Body of pancreas (tissue), 4 donors: ENCODE measurements around the gene SPTB. TPM values are rescaled to one million over a fixed set of nuclear protein-coding genes. Genes with fewer than 3 reads are reported as not detected.

ENCODE experiments used
- ATAC-seq: fragments of 150-250 bp; one replicate; pipeline ENCODE4 v1.9.1; 2016
- DNase-seq, 4 donors: peaks; one replicate each; pipeline ENCODE4 v3.0.0-alpha.2; 2019
- H3K27ac ChIP-seq, 4 donors: fragments of 200-600 bp; sonication (generic); 1 replicate in 3 of 4; 2 replicates in 1 of 4; pipeline versions ENCODE4 v1.5.1 to v1.6.1; 2016 to 2019; ENCODE audit warnings: mild to moderate bottlenecking in 1 of 4, mixed read lengths in 1 of 4, moderate library complexity in 1 of 4
- H3K27me3 ChIP-seq, 2 donors: fragments of 200-600 bp; sonication (generic); one replicate each; pipeline ENCODE4 v1.6.0; 2016; ENCODE audit warnings: mild to moderate bottlenecking in 1 of 2
- H3K36me3 ChIP-seq, 2 donors: fragments of 200-600 bp; sonication (generic); replicated peaks in 1 of 2; 2 replicates each; pipeline ENCODE4 v1.5.1; 2016; ENCODE audit warnings: low read depth in 2 of 2; ENCODE audit not compliant: insufficient read depth in 1 of 2
- H3K4me1 ChIP-seq: fragments of 200-600 bp; sonication (generic); one replicate; pipeline ENCODE4 v1.6.0; 2016
- H3K4me3 ChIP-seq, 2 donors: fragments of 200-600 bp; sonication (generic); 1 replicate in 1 of 2; 2 replicates in 1 of 2; pipeline ENCODE4 v1.5.1; 2016 to 2019
- H3K9me3 ChIP-seq, 3 donors: fragments of 200-600 bp; sonication (generic); 1 replicate in 2 of 3; 2 replicates in 1 of 3; pipeline ENCODE4 v1.5.1; 2016
- POLR2A ChIP-seq, 3 donors: fragments of 450-650 bp; IDR thresholded peaks; one replicate each; pipeline ENCODE4 v1.6.1; 2016; ENCODE audit warnings: antibody characterized with exemption in 3 of 3, mild to moderate bottlenecking in 2 of 3
- WGBS, 2 donors: methylation state at CpG; one replicate each; pipeline ENCODE4 v1.1.5; 2017; 5-methylcytosine and 5-hydroxymethylcytosine counted together
- intact Hi-C: fragments of 100-400 bp; cut with DNase I; formaldehyde crosslinking; loops from one replicate; pipeline ENCODE4 v1.15.1; 2023
- total RNA-seq, 2 donors: library from RNA; depleted of rRNA; stranded (reverse); fragments of >200 nt; gene quantifications; one replicate each; pipeline ENCODE4 v1.1.0, GENCODE V29; 2016
- TF ChIP-seq, protein P1 (sequence below), 7 experiments: fragments of 450-650 bp in 4 of 7; fragments of 200-600 bp in 3 of 7; sonication (generic) in 3 of 7; IDR thresholded peaks; one replicate each; pipeline ENCODE4 v1.5.1; 2016 to 2019; ENCODE audit warnings: antibody characterized with exemption in 7 of 7

The SPTB gene
- total RNA-seq, 2 donors from 2014 or later: 3.4 to 8.6 TPM

DNA sequence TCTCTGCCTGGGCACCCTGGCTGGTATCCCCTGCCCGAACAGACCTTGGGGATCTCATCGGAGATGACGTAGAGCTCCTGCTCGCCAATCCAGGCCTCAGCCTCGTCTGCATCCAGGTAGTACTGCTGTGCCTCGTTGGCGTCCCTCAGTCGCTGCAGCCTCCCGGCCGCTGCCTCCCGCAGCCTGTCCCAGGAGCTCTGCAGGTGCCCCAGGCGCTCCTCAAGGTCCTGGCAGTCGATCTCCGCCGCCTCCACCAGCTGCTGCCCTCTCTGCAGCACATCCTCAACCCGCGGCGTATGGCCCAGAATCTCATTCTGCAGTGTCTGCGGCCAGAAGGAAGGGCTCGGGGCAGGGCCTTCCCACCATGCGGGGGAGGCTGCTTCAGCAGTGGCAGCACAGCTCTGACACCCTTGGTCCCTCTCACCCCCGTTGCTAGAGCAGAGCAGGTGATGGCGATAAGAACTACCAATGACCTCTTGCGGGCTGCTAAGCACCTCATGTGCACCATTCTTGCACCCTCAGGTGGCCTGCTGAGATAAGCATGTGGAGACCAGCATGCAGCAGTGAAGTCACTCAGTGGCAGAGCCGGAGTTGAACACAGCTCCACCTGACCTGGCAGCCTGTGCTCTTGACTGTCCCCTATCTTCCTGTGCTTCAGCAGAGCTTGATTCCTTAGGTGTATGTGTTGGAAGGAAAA lies 104.5 kb downstream of the SPTB start:
- WGBS, 2 donors: 92 to 93% methylated on average over 9 to 25 of the region's 25 CpGs
- H3K9me3 ChIP-seq: no peaks in the 10 kb centered on the region
- H3K4me3 ChIP-seq: no peak overlapping the region
- DNase-seq (no peak), ATAC-seq (no peak)
- TF ChIP-seq POLR2A (IDR thresholded peaks at IDR 0.05): no peak
- TF ChIP-seq, protein P1, sequence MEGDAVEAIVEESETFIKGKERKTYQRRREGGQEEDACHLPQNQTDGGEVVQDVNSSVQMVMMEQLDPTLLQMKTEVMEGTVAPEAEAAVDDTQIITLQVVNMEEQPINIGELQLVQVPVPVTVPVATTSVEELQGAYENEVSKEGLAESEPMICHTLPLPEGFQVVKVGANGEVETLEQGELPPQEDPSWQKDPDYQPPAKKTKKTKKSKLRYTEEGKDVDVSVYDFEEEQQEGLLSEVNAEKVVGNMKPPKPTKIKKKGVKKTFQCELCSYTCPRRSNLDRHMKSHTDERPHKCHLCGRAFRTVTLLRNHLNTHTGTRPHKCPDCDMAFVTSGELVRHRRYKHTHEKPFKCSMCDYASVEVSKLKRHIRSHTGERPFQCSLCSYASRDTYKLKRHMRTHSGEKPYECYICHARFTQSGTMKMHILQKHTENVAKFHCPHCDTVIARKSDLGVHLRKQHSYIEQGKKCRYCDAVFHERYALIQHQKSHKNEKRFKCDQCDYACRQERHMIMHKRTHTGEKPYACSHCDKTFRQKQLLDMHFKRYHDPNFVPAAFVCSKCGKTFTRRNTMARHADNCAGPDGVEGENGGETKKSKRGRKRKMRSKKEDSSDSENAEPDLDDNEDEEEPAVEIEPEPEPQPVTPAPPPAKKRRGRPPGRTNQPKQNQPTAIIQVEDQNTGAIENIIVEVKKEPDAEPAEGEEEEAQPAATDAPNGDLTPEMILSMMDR (IDR thresholded peaks at IDR 0.05): no peak
- no peak overlapping the region for H3K27ac ChIP-seq
- H3K27me3 ChIP-seq: no peaks in the 10 kb centered on the region
- intact Hi-C loops: no loop called here
- H3K36me3 ChIP-seq: no peaks in the 10 kb centered on the region
- peaks cover 13% of the 10 kb centered on the region for H3K4me1 ChIP-seq

DNA sequence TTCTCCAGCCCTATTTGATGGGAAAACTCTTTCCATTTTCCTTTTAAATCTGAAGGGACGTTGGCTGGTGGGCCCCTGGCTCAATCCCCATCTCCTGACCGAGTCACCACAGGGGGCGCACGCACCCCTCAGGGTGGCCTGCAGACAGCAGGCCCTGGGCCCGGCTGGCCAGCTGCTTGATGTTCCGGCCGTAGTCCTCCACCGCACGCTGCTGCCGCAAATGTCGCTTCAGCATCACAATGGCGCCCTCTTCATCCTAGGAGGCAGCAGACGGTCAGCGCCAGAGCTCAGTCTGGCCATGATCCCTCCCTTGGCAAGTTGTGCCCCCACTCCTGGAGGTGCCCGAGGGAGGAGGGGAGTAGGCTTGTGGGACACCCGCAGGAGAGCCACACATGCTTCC lies 105.4 kb downstream of the SPTB start:
- WGBS, 2 donors: 93 to 94% methylated on average over 16 of the region's 16 CpGs
- no peaks in the 10 kb centered on the region for H3K9me3 ChIP-seq
- ATAC-seq (no peak), DNase-seq (no peak)
- peaks cover 9% of the 10 kb centered on the region for H3K4me1 ChIP-seq
- TF ChIP-seq, protein P1 (IDR thresholded peaks at IDR 0.05): no peak
- no peak for TF ChIP-seq POLR2A (IDR thresholded peaks at IDR 0.05)
- no peak overlapping the region for H3K4me3 ChIP-seq
- H3K36me3 ChIP-seq: no peaks in the 10 kb centered on the region
- no peaks in the 10 kb centered on the region for H3K27me3 ChIP-seq
- intact Hi-C loops: no loop called here
- no peak overlapping the region for H3K27ac ChIP-seq

DNA sequence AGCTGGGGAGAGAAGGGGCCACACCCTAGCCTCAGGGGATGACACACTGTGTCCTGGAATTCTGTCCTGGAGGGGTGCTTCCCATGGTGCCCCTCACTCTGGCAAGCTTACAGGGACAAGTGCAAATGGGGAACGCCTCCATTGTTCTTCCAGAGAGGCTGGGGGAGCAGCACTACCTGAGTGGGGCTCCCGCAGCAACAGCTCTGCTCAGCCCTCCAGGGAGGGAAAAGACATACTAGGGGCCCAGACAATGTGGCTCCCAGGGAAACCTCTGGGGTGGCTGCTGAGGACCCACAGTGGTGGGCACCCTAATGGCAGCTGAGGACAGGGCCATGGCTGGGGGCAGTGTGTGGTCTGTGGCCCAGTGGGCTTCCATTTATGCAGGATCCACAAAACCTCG lies 106.1 kb downstream of the SPTB start:
- DNase-seq: no peak

DNA sequence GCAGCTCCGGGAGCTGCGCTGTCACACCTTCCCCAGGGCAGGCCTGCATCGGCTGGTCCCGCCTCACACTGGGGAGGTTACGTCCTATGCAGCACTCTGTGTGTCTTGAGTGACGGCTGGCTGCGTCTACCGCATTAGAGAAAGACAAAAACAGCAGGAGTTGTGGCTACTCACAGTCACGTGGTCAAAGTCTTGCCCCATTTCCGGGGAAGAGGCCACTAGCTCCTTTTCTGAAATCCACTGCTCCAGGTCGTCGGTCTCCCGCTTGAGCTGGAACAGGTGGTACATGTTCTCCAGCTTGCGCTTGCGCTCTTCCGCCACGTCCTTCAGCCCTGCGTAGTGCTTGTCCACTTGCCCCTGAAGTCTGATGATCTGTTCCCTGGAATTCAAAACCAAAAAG lies 106.7 kb downstream of the SPTB start:
- Histone ChIP-seq H3K9me3 (no peaks in the 10 kb centered on the region), H3K36me3 (no peaks in the 10 kb centered on the region), H3K4me1 (peaks cover 3% of the 10 kb centered on the region), H3K27ac (no peak overlapping the region), H3K27me3 (no peaks in the 10 kb centered on the region), H3K4me3 (no peak overlapping the region)
- intact Hi-C loops: no loop called here
- DNase-seq (no peak), ATAC-seq (no peak)
- WGBS, 2 donors: 89 to 96% methylated on average over 18 of the region's 18 CpGs
- TF ChIP-seq POLR2A (IDR thresholded peaks at IDR 0.05): no peak
- TF ChIP-seq, protein P1 (IDR thresholded peaks at IDR 0.05): no peak

More for the DNA sequence above, 106.1 kb downstream of the SPTB start:
- Histone ChIP-seq H3K9me3 (no peaks in the 10 kb centered on the region), H3K4me3 (no peak overlapping the region), H3K36me3 (no peaks in the 10 kb centered on the region), H3K27ac (no peak overlapping the region), H3K4me1 (peaks cover 8% of the 10 kb centered on the region), H3K27me3 (no peaks in the 10 kb centered on the region)
- WGBS, 2 donors: 91 to 100% methylated on average over 1 to 3 of the region's 3 CpGs
- TF ChIP-seq, protein P1 (IDR thresholded peaks at IDR 0.05): no peak
- no peak for TF ChIP-seq POLR2A (IDR thresholded peaks at IDR 0.05)
- ATAC-seq: no peak
- intact Hi-C loops: no loop called here

DNA sequence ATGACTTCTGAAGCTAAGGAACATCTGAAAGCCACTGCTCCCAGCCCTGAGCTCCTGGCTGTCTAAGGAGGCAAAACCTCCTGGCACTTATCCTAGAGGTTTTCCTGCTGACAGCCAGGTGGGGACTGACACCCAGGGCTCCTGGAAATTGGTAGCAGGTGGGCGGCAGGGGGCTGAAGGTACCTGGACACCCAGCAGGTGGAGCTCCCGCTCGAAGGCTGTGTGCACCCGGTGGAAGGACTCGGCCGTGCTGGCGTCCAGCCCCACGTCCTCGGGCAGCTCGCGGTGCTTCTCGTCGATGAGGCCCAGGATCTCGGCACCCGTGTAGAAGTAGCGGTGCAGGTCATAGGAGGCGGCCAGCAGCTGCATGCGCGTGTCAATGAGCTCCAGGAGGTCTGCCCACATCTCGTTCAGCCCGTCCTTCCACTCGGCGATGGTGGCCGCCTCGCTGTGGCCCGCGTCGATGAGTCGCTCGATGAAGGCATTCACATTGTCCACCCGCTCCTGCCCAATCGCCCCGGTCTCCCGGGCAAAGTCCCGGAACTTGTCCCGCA lies 107.2 kb downstream of the SPTB start:
- WGBS, 2 donors: 92 to 94% methylated on average over 25 to 31 of the region's 36 CpGs
- H3K4me1 ChIP-seq: no peaks in the 10 kb centered on the region
- H3K9me3 ChIP-seq: no peaks in the 10 kb centered on the region
- intact Hi-C loops: no loop called here
- no peak overlapping the region for H3K4me3 ChIP-seq
- H3K27ac ChIP-seq: no peak overlapping the region
- H3K27me3 ChIP-seq: no peaks in the 10 kb centered on the region
- ATAC-seq (no peak), DNase-seq (no peak)
- TF ChIP-seq, protein P1 (IDR thresholded peaks at IDR 0.05): no peak
- TF ChIP-seq POLR2A (IDR thresholded peaks at IDR 0.05): no peak
- no peaks in the 10 kb centered on the region for H3K36me3 ChIP-seq
